B cell (primary cell): ENCODE measurements around the gene TENM3. TPM values are rescaled to one million over a fixed set of nuclear protein-coding genes. Genes with fewer than 3 reads are reported as not detected.

Experiments
- ATAC-seq: fragments of 200-7000 bp; cut with Tn5 transposase; one replicate; pipeline ENCODE4 v1.10.0; 2021; ENCODE audit warnings: low read depth, mild to moderate bottlenecking, moderate number of reproducible peaks, moderate library complexity
- CTCF ChIA-PET: fragments of 350-600 bp; sonication (Branson Sonifier 250); formaldehyde crosslinking; loops from one replicate; lab custom pipeline; 2021; ENCODE audit warnings: antibody characterized with exemption, inconsistent platforms; lab: Charles Lee
- POLR2A ChIA-PET: fragments of 350-600 bp; sonication (Branson Sonifier 250); formaldehyde crosslinking; loops from one replicate; lab custom pipeline; 2021; ENCODE audit warnings: antibody characterized with exemption; lab: Charles Lee
- DNase-seq: peaks from one replicate; pipeline ENCODE4 v3.0.0; 2013
- H2AFZ ChIP-seq: 2 replicates; pipeline ENCODE4 v1.6.1; 2012; ENCODE audit warnings: mild to moderate bottlenecking, low read depth, low read length; ENCODE audit not compliant: insufficient read depth, poor library complexity, severe bottlenecking
- H3K27ac ChIP-seq, 2 donors: 1 replicate in 1 of 2; 2 replicates in 1 of 2; pipeline ENCODE4 v1.5.1; 2012 to 2013; ENCODE audit warnings: low read length in 2 of 2, mild to moderate bottlenecking in 2 of 2, moderate library complexity in 1 of 2
- H3K27me3 ChIP-seq, 4 experiments: fragments of 200-600 bp in 1 of 4; sonication (generic) in 1 of 4; replicated peaks in 1 of 4; 1 replicate in 2 of 4; 2 replicates in 2 of 4; pipeline versions ENCODE4 v1.6.1 to v1.7.0; 2013 to 2016; ENCODE audit warnings: low read length in 3 of 4, mild to moderate bottlenecking in 2 of 4, mixed read lengths in 1 of 4, moderate library complexity in 1 of 4; ENCODE audit not compliant: insufficient read depth in 4 of 4, control insufficient read depth in 3 of 4; ENCODE audit errors: control extremely low read depth in 1 of 4
- H3K36me3 ChIP-seq, 2 experiments: replicated peaks in 1 of 2; 1 replicate in 1 of 2; 2 replicates in 1 of 2; pipeline versions ENCODE4 v1.6.1 to v1.7.1; 2013; ENCODE audit warnings: low read length in 1 of 2; ENCODE audit not compliant: insufficient read depth in 2 of 2, control insufficient read depth in 1 of 2; ENCODE audit errors: control extremely low read depth in 1 of 2, extremely low read depth in 1 of 2
- H3K4me1 ChIP-seq, 2 donors: fragments of 200-600 bp in 1 of 2; sonication (generic) in 1 of 2; 1 replicate in 1 of 2; 2 replicates in 1 of 2; pipeline versions ENCODE4 v1.5.1 to v1.6.1; 2013 to 2017; ENCODE audit warnings: low read length in 2 of 2; ENCODE audit not compliant: control insufficient read depth in 2 of 2, insufficient read depth in 2 of 2
- H3K4me2 ChIP-seq: replicated peaks from 2 replicates; pipeline ENCODE3; 2012; ENCODE audit warnings: mild to moderate bottlenecking, low read depth, low read length; ENCODE audit not compliant: poor library complexity, severe bottlenecking
- H3K4me3 ChIP-seq, 5 experiments: fragments of 200-600 bp in 1 of 5; sonication (generic) in 1 of 5; 1 replicate in 3 of 5; 2 replicates in 2 of 5; pipeline versions ENCODE4 v1.5.1 to v1.7.0; 2011 to 2016; ENCODE audit warnings: low read length in 4 of 5, mild to moderate bottlenecking in 4 of 5, low read depth in 2 of 5, control low read depth in 1 of 5, moderate library complexity in 1 of 5; ENCODE audit not compliant: insufficient read depth in 1 of 5; ENCODE audit errors: control extremely low read depth in 1 of 5, extremely low read depth in 1 of 5
- H3K79me2 ChIP-seq: fragments of 200-600 bp; sonication (generic); one replicate; pipeline ENCODE4 v1.6.0; 2016; ENCODE audit warnings: low read length; ENCODE audit not compliant: control insufficient read depth, insufficient read depth
- H3K9ac ChIP-seq: fragments of 200-600 bp; sonication (generic); 2 replicates; pipeline ENCODE4 v1.6.1; 2017; ENCODE audit warnings: mild to moderate bottlenecking, low read length, moderate library complexity
- H3K9me3 ChIP-seq, 3 donors: one replicate each; pipeline versions ENCODE4 v1.6.1 to v1.7.1; 2013; ENCODE audit warnings: low read length in 2 of 3; ENCODE audit not compliant: control insufficient read depth in 2 of 3, insufficient read depth in 1 of 3; ENCODE audit errors: control extremely low read depth in 1 of 3
- H4K20me1 ChIP-seq: 2 replicates; pipeline ENCODE4 v1.6.0; 2012; ENCODE audit warnings: mild to moderate bottlenecking, low read length; ENCODE audit not compliant: insufficient read depth, control insufficient read depth, poor library complexity, severe bottlenecking
- H3K27ac Mint-ChIP-seq: one replicate; pipeline ENCODE4 v1.8.0; 2021; ENCODE audit warnings: mixed read lengths
- H3K27me3 Mint-ChIP-seq: one replicate; pipeline ENCODE4 v1.8.0; 2021; ENCODE audit warnings: mixed read lengths
- H3K4me1 Mint-ChIP-seq: one replicate; pipeline ENCODE4 v1.8.0; 2021; ENCODE audit warnings: mixed read lengths
- H3K4me3 Mint-ChIP-seq: one replicate; pipeline ENCODE4 v1.8.0; 2021; ENCODE audit warnings: mixed read lengths
- H3K9me3 Mint-ChIP-seq: one replicate; pipeline ENCODE4 v1.8.0; 2022; ENCODE audit warnings: mixed read lengths; ENCODE audit not compliant: insufficient read depth
- EZH2 ChIP-seq: IDR thresholded peaks from 2 replicates; pipeline ENCODE4 v1.6.1; 2012; ENCODE audit warnings: borderline replicate concordance, low read depth, mild to moderate bottlenecking, moderate library complexity, low read length; ENCODE audit not compliant: insufficient read depth, poor library complexity, severe bottlenecking
- WGBS: methylation state at CpG from one replicate; pipeline ENCODE4 v1.1.5; 2013; ENCODE audit warnings: missing lambda C conversion rate; ENCODE audit not compliant: insufficient coverage; 5-methylcytosine and 5-hydroxymethylcytosine counted together
- intact Hi-C: fragments of 100-400 bp; cut with micrococcal nuclease; formaldehyde crosslinking; loops from one replicate; pipeline ENCODE4 v1.10.0; 2022
- polyA plus RNA-seq: library from polyadenylated mRNA; depleted of rRNA; stranded (reverse); fragments of >200 nt; gene quantifications from 2 replicates; pipeline ENCODE4 v1.2.3, GENCODE V29; 2012
- total RNA-seq, 2 donors: library from RNA; stranded (reverse); fragments of 120-200 nt in 1 of 2; gene quantifications; 1 replicate in 1 of 2; 2 replicates in 1 of 2; pipeline versions ENCODE4 v1.2.3 to v1.2.4, GENCODE V29; 2013 to 2022
- TF ChIP-seq, protein P1 (sequence below): fragments of 200-600 bp; IDR thresholded peaks from one replicate; pipeline ENCODE4 v1.8.0; 2022; ENCODE audit warnings: antibody characterized with exemption, mild to moderate bottlenecking

The TENM3 gene
- total and polyA plus RNA-seq, 2 donors (not counting 1 experiment from before 2014, with no cell fraction given) = not detected

DNA sequence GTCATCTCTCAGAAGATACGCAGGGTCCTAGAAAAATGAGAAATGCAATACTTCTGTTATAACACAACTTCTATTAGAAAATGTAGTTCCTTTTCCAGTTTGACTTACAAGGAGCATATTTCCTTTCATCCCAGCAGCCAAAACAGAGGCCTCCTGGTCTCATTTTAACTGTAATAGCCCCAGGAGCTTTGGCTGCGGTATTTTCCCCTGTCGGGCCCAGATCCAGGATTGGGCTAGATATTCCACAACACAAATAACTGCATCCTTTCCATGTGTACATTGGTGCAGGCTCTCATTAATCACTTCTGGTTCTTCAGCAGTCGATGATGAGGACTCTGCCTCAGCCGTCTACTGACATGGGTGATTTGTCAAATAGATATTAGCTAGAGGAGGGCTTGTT is 166.1 kb downstream of the TENM3 start:
- H3K27ac Mint-ChIP-seq = no peak overlapping the region
- H3K4me1 ChIP-seq = no peaks in the 10 kb centered on the region
- H3K27ac ChIP-seq = no peak overlapping the region
- H3K4me2 ChIP-seq = no peak overlapping the region
- H3K36me3 ChIP-seq = no peaks in the 10 kb centered on the region
- ChIA-PET CTCF (no interaction called here), POLR2A (no interaction called here)
- no peaks in the 10 kb centered on the region for H4K20me1 ChIP-seq
- H3K79me2 ChIP-seq = no peaks in the 10 kb centered on the region
- H3K4me3 ChIP-seq = no peak overlapping the region
- H3K27me3 ChIP-seq = no peaks in the 10 kb centered on the region
- DNase-seq (no peak), ATAC-seq (no peak)
- H3K9me3 ChIP-seq = peaks cover 0 to 12% (median 0%) of the 10 kb centered on the region in 3 donors
- H2AFZ ChIP-seq = no peak overlapping the region
- no peaks in the 10 kb centered on the region for H3K27me3 Mint-ChIP-seq
- H3K4me1 Mint-ChIP-seq = no peaks in the 10 kb centered on the region
- WGBS = 98% methylated on average over 4 of the region's 5 CpGs
- TF ChIP-seq, protein P1, sequence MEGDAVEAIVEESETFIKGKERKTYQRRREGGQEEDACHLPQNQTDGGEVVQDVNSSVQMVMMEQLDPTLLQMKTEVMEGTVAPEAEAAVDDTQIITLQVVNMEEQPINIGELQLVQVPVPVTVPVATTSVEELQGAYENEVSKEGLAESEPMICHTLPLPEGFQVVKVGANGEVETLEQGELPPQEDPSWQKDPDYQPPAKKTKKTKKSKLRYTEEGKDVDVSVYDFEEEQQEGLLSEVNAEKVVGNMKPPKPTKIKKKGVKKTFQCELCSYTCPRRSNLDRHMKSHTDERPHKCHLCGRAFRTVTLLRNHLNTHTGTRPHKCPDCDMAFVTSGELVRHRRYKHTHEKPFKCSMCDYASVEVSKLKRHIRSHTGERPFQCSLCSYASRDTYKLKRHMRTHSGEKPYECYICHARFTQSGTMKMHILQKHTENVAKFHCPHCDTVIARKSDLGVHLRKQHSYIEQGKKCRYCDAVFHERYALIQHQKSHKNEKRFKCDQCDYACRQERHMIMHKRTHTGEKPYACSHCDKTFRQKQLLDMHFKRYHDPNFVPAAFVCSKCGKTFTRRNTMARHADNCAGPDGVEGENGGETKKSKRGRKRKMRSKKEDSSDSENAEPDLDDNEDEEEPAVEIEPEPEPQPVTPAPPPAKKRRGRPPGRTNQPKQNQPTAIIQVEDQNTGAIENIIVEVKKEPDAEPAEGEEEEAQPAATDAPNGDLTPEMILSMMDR = no peak
- TF ChIP-seq EZH2 = no peak
- H3K9ac ChIP-seq = no peak overlapping the region
- H3K9me3 Mint-ChIP-seq = peaks cover 3% of the 10 kb centered on the region
- intact Hi-C loops = no loop called here
- H3K4me3 Mint-ChIP-seq = no peak overlapping the region

DNA sequence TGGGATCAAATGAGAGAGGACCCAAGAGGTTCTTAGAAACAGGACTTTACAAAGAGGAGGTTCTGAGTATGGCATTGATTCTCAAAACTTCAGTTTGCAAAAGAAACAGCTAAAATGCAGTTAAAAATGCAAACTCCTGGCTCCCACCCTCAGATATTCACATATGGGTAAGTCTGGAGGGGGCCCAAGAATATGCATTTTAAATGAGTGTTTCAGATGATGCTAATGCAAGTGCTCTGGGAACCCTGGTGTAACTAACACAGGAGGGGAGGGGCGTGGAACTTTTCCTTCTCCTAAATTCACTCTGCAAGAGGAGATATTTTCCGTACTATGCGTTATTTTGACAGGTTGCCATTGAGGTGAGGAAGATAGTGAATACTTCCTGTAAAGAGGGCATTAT is 168.2 kb downstream of the TENM3 start:
- intact Hi-C loops = no loop called here
- Histone ChIP-seq H3K4me1 (no peaks in the 10 kb centered on the region), H3K27ac (no peak overlapping the region), H2AFZ (no peak overlapping the region), H3K4me3 (no peak overlapping the region), H3K36me3 (no peaks in the 10 kb centered on the region), H4K20me1 (no peaks in the 10 kb centered on the region), H3K9me3 (peaks cover 0 to 12% (median 1%) of the 10 kb centered on the region in 3 donors), H3K79me2 (no peaks in the 10 kb centered on the region), H3K4me2 (no peak overlapping the region), H3K9ac (no peak overlapping the region), H3K27me3 (no peaks in the 10 kb centered on the region)
- ATAC-seq (no peak), DNase-seq (no peak)
- Mint-ChIP-seq H3K9me3 (peaks cover 5% of the 10 kb centered on the region), H3K4me3 (no peak overlapping the region), H3K4me1 (no peaks in the 10 kb centered on the region), H3K27me3 (no peaks in the 10 kb centered on the region), H3K27ac (no peak overlapping the region)
- no CpG with 5 or more reads among the region's 3 CpGs for WGBS
- CTCF ChIA-PET = no interaction called here
- no peak for TF ChIP-seq EZH2
- TF ChIP-seq, protein P1 = no peak
- POLR2A ChIA-PET = no interaction called here
